Hematopoietic multipotent progenitor cell treated with erythropoietin and hydrocortisone succinate and interleukin-3 and kit ligand, for 6 days (in vitro differentiated cells): ENCODE data around the gene ZNF544.
"Not testable (repeated sequence)": the region's sequence is repeated elsewhere in the genome, so short reads cannot be mapped to it uniquely, and the experiment has no call there.

Experiments
- DNase-seq: peaks from one replicate; pipeline ENCODE4 v3.0.0-alpha.2; 2015

ZNF544 gene

DNA sequence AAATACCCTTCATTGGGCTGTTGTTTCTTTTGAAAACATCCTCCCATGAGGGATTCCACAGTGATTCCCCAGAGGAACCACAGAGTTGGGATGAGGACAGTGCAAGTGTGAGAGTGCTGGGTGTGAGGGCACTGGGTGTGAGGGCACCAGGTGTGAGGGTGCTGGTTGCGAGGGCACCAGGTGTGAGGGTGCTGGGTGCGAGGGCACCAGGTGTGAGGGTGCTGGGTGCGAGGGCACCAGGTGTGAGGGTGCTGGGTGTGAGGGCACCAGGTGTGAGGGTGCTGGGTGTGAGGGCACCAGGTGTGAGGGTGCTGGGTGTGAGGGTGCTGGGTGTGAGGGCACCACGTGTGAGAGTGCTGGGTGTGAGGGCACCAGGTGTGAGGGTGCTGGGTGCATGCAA, 29.5 kb downstream of the ZNF544 start:
- not testable (repeated sequence) for DNase-seq

DNA sequence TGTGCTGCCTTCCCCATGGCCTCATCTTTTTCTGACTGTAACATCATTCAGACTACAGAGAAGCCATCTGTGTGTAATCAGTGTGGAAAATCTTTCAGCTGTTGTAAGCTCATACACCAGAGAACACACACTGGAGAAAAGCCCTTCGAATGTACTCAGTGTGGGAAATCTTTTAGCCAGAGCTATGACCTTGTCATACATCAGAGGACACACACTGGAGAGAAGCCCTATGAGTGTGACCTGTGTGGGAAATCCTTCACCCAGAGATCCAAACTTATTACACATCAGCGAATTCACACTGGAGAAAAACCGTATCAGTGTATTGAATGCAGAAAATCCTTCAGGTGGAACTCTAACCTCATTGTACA, 32.9 kb downstream of the ZNF544 start:
- no peak for DNase-seq

DNA sequence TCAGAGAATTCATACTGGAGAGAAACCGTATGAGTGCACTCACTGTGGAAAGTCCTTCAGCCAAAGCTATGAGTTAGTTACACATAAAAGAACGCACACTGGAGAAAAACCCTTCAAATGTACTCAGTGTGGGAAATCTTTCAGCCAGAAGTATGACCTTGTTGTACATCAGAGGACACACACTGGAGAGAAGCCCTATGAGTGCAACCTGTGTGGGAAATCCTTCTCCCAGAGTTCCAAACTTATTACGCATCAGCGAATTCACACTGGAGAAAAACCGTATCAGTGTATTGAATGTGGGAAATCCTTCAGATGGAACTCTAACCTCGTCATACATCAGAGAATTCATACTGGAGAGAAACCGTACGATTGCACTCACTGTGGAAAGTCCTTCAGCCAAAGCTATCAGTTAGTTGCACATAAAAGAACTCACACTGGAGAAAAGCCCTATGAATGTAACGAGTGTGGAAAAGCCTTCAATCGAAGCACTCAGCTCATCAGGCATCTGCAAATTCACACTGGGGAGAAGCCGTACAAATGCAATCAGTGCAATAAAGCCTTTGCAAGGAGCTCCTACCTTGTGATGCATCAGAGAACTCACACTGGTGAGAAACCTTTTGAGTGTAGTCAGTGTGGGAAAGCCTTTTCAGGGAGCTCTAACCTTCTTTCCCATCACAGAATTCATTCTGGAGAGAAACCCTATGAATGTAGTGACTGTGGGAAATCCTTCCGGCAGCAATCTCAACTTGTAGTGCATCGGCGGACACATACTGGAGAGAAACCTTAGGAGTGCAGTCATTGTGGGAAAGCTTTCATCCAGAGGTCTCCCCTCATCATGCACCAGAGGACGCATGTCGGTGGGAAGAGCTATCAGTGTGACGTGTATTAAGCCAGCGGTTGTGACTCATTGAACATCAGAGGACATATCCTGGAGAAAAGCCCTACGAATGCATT, 33.5 kb downstream of the ZNF544 start:
- DNase-seq, result peak; percentile 15

DNA sequence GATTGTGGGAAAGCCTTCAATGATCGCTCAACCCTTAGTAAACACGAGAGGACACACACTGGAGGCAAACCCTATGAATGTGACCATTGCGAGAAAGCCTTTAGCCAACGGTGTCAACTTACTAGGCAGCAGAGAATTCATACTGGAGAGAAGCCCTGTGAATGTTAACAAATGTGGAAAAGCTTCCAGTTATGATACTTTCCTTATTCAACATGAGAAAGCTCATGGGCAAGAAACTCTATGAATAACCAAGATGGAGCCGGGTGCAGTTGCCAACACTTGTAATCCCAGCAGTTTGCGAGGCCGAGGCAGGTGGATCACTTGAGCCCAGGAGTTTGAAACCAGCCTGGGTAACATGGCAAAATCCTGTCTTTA, 34.2 kb downstream of the ZNF544 start:
- DNase-seq, result no peak

DNA sequence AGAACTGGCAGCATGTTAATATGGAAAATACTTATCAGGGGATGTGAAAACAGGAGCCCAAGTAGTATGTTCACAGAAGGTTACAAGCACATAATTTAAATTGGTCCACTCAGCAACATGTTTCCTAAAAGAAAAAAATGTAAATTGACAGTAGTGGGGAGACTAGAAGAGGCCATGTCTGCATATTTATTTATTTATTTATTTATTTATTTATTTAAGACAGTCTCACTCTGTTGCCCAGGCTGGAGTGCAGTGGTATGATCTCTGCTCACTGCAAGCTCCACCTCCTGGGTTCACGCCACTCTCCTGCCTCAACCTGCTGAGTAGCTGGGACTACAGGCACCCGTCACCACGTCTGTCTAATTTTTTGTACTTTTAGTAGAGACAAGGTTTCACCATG, 36.4 kb downstream of the ZNF544 start:
- DNase-seq, result no peak

DNA sequence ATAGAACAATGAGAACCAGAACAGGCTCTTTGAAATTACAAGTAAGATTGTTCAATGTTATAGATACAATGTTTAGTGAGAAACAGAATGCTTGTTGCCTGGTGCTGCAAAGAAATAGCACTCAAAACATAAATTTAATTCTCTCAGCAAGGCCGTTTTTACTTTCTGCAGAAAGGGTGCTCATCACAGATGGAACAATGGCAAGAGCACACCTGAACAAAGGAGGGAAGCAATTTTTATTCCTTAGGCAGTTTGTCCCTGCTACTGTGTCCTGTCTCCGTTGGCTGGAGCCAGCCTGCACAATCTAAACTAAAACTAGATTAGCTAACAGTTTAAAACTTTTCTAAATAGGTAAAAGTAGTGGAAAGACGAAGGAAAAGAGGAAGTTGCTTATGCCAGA, 39.6 kb downstream of the ZNF544 start:
- DNase-seq, result no peak

DNA sequence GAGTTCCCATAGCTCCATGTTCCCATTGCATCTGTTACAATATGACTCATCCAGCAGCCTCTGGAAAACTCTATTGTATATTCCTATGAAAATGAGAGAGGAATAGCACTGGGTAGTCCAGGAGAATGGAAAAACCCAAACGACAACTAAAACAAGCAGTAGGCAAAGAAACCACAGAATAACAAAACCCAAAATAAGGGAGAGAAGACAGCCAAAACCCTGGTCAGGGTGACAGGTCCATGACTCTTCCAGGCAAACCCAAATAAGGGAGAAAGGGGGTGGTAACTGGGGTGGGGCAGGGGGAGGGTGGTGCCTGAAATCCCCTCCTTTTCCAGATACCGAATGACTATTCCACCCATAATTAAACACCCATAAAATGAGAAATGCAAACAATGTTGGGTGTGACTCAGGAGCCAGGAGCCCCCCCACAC, 46.1 kb downstream of the ZNF544 start:
- no peak for DNase-seq

DNA sequence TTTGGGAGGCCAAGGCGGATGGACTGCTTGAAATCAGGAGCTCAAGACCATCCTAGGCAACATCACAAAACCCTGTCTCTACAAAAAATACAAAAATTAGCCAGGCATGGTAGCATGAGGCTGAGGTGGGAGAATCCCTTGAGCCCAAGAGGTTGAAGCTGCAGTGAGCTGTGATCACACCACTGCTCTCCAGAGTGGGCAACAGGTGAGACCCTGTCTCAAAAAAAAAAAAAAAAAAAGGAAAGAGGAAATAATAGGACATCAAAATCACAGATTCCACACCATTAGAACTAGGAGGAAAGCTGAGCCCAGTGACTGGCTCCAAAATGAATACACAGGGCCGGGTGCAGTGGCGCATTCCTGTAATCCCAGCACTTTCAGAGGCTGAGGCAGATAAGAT, 46.9 kb downstream of the ZNF544 start:
- no peak for DNase-seq

DNA sequence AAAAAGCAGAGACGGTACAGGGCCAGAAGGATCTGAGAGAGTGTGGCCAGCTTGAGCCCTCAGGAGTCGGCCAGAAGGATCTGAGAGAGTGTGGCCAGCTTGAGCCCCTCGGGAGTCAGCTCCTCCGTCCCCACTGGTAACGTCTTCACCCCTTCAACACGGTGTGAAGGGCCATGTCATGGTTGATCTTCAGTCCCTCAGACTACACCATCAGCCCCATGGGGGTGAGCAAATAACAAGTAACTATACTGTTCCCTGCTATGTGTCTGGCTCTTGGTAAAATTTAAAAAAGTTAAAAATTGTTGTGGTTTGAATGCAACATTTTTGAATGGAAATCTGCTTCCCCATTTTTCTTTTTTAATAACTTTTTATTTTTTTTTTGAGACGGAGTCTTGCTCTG, 48.5 kb downstream of the ZNF544 start:
- no peak for DNase-seq

DNA sequence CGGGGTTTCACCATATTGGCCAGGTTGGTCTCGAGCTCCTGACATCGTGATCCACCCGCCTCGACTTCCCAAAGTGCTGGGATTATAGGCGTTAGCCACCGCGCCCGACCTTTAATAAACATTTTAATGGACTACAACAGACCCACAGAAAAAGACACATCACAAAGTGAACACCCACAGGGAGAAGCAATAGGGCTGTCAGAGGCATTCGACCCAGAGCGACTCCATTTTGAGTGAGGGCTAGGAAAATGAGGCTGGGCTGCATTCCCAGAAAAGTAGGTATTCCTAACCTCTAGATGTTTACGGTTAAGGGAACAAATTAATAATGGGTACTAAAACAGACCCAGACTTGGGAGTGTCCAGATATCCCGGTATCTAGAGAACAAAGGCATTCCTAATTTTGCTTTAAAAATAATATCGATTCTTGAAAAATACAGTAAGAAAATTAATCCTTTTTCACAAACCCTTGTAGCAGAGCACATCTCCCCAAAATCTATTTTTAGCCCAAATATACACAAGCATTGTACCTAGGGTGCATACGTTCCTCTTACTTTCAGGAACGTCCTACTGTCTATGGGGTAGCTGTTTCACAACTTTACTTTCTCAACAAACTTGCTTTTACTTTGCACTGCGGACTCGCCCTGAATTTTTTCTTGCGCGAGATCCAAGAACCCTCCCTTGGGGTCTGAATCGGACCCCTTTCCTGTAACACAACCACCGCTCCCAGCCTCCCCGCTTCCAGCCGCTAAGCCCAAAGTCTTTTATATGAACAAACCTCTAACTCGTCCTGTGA, 49.2 kb downstream of the ZNF544 start:
- DNase-seq, result peak; percentile 34

DNA sequence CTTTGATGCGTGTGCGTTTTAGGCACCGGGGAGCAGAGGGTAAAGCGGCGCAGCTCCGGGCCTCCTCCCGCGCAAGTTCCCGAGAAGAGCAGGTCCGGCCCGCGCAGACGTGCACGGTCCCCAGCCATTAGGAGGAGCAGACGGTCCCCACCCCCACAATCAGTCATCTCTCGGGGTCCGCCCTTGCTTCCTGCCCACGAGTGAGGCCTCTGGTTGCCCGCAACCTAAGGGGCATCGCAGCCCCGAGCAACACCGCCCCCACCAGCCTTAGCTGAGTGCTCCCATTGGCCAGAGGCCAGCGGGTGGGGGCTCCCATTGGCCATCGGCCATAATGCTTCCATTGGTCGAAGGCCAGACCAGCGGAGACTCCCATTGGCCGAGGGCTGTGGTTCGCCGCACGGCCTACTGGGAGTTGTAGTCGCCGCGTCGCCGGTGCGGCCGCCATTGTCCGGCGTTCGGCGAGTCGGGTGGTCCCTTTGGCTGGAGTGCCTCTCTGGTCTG, 49.9 kb downstream of the ZNF544 start, which contains the start of gene ZNF8:
Gene ZNF8, plus strand, starts transcription at position 415 of the 501 bp plus-strand sequence. CDS start 127 bp downstream, outside the sequence.
- DNase-seq, result peak; percentile 99

DNA sequence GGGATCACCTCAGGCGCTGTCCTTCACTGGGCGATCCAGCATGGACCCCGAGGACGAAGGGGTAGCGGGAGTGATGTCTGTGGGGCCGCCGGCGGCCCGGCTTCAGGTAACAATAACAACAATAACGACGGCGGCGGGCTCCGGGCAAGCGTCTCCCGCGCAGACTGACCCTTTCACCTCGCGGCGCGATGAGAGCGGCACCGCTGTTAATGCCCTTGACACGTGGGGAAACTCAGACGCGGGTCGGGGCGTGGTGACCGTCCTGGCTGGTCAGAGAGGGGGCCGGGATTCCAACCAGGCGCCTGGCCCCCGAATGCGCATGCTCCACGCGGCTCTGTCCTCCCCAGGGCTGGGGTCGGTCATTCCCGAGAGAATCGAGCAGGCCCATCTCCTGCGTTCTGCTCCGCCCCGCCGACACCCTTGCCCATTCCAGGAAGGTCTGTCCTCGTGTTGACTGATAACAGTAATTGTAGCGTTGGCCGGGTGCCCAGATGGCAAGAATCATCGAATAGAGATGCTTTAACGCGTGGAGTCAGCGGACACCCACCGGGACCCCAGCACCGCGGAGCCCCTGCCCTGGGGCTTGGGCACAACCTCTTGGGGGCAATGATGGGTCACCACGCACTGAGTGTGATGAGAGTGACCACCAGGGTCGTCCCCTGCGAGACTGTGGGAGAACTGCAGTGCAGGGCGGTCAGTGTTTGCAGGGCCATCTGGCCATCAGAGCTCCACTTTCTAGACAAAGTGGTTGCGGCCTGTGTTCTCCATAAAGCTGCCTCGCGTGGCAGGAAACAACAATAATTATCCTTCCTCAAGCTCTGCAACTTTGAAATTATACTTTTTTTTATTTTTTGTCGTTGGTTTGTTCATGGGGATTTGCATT, 50.6 kb downstream of the ZNF544 start:
- DNase-seq, result peak; percentile 96

DNA sequence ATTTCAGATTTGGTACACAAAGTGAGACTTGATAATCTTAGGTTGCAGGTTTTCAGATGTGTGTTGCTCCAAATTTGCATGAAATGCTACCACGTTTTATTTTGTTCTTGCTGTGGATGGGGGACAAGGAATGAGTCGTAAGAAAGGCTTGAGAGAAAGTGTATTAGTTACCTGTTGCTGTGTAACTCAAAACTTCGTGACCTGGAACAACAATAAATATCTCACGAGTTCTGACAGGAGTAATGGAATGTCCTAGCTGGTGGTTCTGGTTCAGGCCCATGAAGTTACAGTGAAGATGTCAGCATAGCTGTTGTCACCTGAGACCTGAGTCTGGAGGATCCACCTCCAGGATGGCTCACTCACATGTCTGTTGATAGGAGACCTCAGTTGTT, 51.2 kb downstream of the ZNF544 start:
- no peak for DNase-seq

DNA sequence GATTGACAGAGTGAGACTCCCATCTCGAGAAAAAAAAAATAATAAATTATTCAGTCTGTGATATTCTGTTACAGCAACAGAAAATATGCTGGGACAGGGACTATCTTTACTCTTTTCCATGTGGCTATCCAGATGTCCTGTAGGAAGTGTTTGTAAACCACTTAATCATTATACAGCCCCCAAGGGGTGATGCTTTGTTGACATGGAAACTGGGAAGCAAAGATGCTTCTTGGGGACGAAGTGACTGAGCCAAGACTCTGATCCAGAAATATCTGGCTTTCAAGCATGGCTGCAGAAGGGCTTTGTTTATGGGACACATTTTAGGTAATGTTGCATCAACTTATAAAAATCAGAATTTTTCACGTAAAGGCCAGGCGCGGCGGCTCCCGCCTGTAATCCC, 55.5 kb downstream of the ZNF544 start:
- DNase-seq, result no peak

DNA sequence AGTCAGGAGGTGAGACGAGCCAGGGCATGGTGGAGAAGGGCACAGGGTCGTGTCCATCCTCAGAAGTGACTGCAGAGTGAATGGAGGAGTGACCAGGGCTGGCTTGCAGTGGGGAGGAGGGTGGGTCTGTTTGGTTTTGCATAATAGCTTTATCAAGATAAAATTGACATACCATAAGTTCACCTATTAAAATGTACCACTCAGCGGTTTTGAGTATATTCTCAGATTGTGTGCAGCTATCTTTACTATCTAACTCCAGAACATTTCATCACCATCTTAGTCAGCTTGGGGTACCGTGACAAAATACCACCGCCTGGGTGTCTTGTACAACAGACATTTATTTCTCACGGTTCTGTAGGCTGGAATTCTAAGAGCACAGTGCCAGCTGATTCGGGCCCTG, 63.2 kb downstream of the ZNF544 start:
- no peak for DNase-seq

DNA sequence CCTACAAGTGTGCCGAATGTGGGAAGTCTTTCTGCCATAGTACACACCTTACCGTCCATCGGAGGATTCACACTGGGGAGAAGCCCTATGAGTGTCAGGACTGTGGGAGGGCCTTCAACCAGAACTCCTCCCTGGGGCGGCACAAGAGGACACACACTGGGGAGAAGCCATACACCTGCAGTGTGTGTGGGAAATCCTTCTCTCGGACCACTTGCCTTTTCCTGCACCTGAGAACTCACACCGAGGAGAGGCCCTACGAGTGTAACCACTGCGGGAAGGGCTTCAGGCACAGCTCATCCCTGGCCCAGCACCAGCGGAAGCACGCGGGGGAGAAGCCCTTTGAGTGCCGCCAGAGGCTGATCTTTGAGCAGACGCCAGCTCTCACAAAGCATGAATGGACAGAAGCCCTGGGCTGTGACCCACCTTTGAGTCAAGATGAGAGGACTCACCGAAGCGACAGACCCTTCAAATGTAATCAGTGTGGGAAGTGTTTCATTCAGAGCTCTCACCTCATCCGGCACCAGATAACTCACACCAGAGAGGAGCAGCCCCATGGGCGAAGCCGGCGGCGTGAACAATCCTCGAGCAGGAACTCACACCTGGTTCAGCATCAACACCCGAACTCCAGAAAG, 66.1 kb downstream of the ZNF544 start:
- no peak for DNase-seq

DNA sequence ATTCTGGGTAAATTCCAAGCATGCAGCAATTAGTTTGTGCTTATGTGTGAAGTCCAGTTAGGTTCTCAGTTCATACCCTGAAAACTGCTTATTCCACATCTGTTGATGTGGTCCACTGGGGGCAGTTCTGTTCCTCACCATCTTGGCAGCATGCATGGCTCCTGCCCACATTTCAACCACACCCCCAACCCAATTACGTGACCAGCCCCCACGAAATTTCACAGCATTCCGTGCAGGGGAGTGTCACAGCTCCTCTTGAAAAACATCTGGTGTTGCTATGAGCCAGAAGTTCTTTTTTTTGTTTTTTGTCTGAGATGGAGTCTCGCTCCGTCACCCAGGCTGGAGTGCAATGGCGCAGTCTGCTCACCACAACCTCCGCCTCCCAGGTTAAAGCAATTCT, 67.4 kb downstream of the ZNF544 start:
- no peak for DNase-seq

DNA sequence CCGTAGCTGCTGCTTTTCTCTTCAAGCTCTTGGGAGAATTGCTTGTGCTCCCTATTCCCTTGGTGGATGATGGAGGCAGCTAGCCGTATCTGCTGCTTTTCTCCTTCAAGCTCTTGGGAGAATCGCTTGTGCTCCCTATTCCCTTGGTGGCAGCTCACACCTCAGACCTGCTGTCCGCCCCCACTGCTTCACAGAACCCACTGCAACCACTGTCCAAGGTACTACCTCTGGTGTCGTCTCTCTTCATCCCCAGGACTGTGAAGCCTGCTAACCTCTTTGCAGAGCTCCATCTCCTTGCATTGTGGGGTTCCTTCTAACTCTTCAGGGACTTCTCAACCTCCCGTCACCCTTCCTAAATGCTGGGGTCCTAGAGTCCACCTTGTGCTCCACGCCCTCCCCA, 71.9 kb downstream of the ZNF544 start:
- no peak for DNase-seq

DNA sequence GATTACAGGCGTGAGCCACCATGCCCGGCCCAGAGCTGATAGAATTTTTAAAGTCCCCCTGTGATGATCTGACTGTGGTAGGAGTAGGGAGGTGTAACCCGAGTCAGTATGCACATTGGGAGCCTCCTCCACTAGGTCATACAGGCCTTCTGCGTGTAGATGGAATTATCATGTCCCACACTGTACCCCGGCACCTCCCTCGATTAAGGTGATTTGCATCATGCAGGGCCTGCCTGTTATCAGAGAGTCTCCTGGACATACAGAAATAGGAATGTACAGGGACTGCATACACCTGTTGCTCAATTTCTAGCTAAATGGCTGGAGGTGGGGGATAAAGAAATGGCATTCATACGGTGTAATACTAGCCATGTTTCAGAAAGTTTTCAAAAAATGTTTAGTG, 75.5 kb downstream of the ZNF544 start:
- no peak for DNase-seq

DNA sequence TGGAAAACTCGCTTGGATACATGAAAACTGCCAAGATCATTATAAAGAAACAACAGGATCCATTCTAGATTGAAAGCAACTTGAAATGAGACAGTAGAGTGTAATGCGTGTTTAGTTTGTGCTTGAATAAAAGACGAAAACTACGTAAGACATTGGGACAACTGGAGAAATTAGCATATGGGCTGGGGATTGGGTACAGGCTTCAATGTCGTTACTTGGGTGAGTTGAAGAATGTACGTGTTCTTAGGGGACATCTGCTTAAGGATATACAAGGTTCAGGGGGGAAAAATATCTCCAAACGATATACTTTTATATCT, 76.0 kb downstream of the ZNF544 start:
- DNase-seq, result no peak

DNA sequence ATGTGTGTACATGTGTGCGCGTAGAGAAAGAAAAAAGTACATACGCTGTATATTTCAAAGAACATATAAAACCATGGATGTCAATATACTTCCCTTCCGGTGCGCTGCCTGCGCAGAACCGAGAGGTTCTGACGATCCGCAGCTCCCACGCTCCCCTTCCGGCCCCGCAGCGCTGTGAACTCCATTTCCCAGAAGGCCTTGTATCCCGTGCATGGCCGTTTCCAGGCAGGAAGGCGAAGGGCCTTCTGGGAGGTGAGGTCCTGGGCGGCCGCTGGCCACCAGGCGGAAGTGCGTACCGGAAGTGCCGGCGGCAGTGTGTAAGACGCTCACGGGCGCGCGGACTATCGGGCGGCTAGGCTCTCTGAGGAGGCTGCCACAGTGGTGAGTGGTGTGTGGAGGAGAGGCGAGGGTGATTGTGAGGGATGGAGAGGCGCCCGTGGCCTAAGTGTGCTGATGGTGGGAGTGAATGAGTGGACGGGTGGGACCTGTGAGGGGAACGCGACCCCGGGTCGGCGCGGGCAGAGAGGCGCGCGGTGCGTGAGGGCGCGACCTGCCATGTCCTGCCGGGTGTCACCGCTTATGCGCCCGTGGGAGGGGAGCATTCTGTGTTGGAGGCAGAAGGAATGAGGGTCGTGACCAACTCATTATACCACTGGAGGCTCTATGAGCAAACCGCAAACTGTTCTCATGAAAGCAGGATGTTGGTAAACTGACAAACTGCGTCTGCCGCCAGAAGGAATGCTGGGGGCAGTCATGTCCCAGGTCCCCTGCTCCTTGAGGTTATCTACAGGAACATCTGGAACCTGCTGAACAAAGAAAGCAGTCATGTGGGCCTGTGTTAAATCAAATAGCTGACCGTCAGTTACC, 76.6 kb downstream of the ZNF544 start, which contains the start of gene ERVK3-1:
Gene ERVK3-1, plus strand, starts transcription at position 313 of the 867 bp plus-strand sequence. CDS start 6,792 bp downstream, outside the sequence.
- DNase-seq, result peak; percentile 99
